Measurements from ENCODE around the gene SLC6A5.

Gene SLC6A5

DNA sequence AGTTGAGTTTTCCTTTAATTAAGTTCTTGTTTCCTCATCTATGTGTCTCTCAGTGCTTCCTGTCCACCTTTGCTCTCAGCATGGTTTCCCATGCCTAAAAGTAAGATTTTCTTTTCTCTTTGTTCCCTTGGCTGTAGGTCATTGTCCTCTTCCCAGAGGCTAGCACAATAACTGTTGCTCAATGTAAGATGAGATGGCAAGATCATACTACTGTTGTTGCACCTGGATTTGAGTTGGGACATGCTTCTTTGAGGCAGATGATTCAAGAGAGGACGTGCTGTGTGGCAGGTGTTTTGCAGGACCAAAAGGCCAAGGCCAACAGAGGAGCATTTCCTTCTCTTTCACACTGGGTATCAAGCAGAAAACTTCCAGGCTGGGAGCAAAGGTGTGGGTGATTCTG lies 58.7 kb downstream of the SLC6A5 start:
- Histone ChIP-seq H3K9me3 (ENCODE audit: control insufficient read depth, insufficient read depth, low read length) (no peaks in the 10 kb centered on the region), H3F3A (ENCODE audit: control insufficient read depth, insufficient read depth) (no peaks in the 10 kb centered on the region), H3K27me3 (ENCODE audit: control insufficient read depth, low read length) (0 out of 2 replicates have a peak, but pooled peaks cover 2% of the 10 kb centered on the region), H3K4me1 (ENCODE audit: control insufficient read depth, low read length) (no peaks in the 10 kb centered on the region), H3K9me2 (replicated peaks; ENCODE audit: control insufficient read depth, low read length) (no peaks in the 10 kb centered on the region), H3K27ac (ENCODE audit: low read depth, low read length) (no peak overlapping the region), H3K4me3 (ENCODE audit: low read length) (no peak overlapping the region), H3K4me2 (ENCODE audit: low read length) (no peak overlapping the region), H4K20me1 (ENCODE audit: control insufficient read depth, insufficient read depth, low read depth, low read length) (no peaks in the 10 kb centered on the region), H3K79me2 (ENCODE audit: control insufficient read depth, low read length) (no peaks in the 10 kb centered on the region), H3K36me3 (ENCODE audit: control insufficient read depth, low read length) (no peaks in the 10 kb centered on the region)
- TF ChIP-seq, protein P1, sequence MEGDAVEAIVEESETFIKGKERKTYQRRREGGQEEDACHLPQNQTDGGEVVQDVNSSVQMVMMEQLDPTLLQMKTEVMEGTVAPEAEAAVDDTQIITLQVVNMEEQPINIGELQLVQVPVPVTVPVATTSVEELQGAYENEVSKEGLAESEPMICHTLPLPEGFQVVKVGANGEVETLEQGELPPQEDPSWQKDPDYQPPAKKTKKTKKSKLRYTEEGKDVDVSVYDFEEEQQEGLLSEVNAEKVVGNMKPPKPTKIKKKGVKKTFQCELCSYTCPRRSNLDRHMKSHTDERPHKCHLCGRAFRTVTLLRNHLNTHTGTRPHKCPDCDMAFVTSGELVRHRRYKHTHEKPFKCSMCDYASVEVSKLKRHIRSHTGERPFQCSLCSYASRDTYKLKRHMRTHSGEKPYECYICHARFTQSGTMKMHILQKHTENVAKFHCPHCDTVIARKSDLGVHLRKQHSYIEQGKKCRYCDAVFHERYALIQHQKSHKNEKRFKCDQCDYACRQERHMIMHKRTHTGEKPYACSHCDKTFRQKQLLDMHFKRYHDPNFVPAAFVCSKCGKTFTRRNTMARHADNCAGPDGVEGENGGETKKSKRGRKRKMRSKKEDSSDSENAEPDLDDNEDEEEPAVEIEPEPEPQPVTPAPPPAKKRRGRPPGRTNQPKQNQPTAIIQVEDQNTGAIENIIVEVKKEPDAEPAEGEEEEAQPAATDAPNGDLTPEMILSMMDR (IDR thresholded peaks at IDR 0.05; ENCODE audit: low read depth, low read length, poor library complexity, severe bottlenecking): no peak
- TF ChIP-seq EZH2phosphoT487 (IDR thresholded peaks at IDR 0.05; ENCODE audit: borderline replicate concordance, low read length): no peak

DNA sequence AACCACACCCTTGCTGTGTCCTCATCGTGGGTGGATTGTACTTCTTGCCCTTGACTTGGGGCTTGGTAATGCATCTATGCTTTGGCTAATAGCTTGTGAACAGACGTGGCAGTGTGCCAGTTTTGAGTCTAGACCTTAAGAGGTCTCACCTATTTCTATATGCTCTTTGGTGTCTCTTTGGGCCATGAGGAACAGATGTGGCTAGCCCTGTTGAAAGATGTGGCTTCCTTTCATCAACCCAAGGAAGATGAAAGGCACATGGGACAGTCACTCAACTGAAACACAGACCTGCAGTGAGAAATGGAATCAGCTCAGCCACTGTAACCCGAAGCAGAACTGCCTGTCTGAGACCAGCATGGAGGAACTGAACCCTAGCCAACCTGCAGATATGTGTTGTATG lies 62.0 kb downstream of the SLC6A5 start:
- Histone ChIP-seq H3K4me1 (ENCODE audit: control insufficient read depth, low read length) (no peaks in the 10 kb centered on the region), H3K9me3 (ENCODE audit: control insufficient read depth, insufficient read depth, low read length) (no peaks in the 10 kb centered on the region), H3K9me2 (replicated peaks; ENCODE audit: control insufficient read depth, low read length) (no peaks in the 10 kb centered on the region), H4K20me1 (ENCODE audit: control insufficient read depth, insufficient read depth, low read depth, low read length) (no peaks in the 10 kb centered on the region), H3K36me3 (ENCODE audit: control insufficient read depth, low read length) (no peaks in the 10 kb centered on the region), H3K27ac (ENCODE audit: low read depth, low read length) (no peak overlapping the region), H3F3A (ENCODE audit: control insufficient read depth, insufficient read depth) (no peaks in the 10 kb centered on the region), H3K4me2 (ENCODE audit: low read length) (no peak overlapping the region), H3K79me2 (ENCODE audit: control insufficient read depth, low read length) (no peaks in the 10 kb centered on the region), H3K4me3 (ENCODE audit: low read length) (no peak overlapping the region), H3K27me3 (ENCODE audit: control insufficient read depth, low read length) (no peaks in the 10 kb centered on the region)
- TF ChIP-seq, protein P1 (IDR thresholded peaks at IDR 0.05; ENCODE audit: low read depth, low read length, poor library complexity, severe bottlenecking): no peak
- TF ChIP-seq EZH2phosphoT487 (IDR thresholded peaks at IDR 0.05; ENCODE audit: borderline replicate concordance, low read length): no peak

DNA sequence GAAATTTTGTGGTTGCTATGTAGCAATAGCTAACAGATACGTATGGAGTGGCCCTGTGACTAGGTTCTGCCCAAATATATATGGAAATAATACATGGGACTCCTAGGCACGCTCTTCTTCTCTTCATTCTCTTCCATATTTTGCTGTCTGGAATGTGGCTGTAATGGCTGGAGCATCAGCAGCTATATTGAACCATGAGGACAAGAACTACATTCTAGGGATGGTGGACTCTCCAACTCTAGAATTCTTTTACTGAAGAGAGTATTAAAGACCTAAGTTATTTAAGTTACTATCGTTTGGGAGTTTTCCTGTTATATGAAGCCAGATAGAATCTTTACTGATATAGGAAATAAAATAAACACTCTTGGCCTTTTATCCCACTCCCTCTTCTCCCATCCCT lies 62.4 kb downstream of the SLC6A5 start:
- no peaks in the 10 kb centered on the region for H4K20me1 ChIP-seq (ENCODE audit: control insufficient read depth, insufficient read depth, low read depth, low read length)
- H3K9me2 ChIP-seq (replicated peaks; ENCODE audit: control insufficient read depth, low read length): no peaks in the 10 kb centered on the region
- H3K4me2 ChIP-seq (ENCODE audit: low read length): no peak overlapping the region
- H3K4me1 ChIP-seq (ENCODE audit: control insufficient read depth, low read length): no peaks in the 10 kb centered on the region
- H3K79me2 ChIP-seq (ENCODE audit: control insufficient read depth, low read length): no peaks in the 10 kb centered on the region
- H3K27ac ChIP-seq (ENCODE audit: low read depth, low read length): no peak overlapping the region
- TF ChIP-seq, protein P1 (IDR thresholded peaks at IDR 0.05; ENCODE audit: low read depth, low read length, poor library complexity, severe bottlenecking): no peak
- H3K9me3 ChIP-seq (ENCODE audit: control insufficient read depth, insufficient read depth, low read length): no peaks in the 10 kb centered on the region
- H3F3A ChIP-seq (ENCODE audit: control insufficient read depth, insufficient read depth): no peaks in the 10 kb centered on the region
- no peaks in the 10 kb centered on the region for H3K36me3 ChIP-seq (ENCODE audit: control insufficient read depth, low read length)
- no peaks in the 10 kb centered on the region for H3K27me3 ChIP-seq (ENCODE audit: control insufficient read depth, low read length)
- no peak overlapping the region for H3K4me3 ChIP-seq (ENCODE audit: low read length)
